DOHH2 (cell line): Measurements from ENCODE around the gene CD200.
"Not testable (repeated sequence)": the region's sequence is repeated elsewhere in the genome, so short reads cannot be mapped to it uniquely, and the experiment has no call there.

Source experiments
- H3F3A ChIP-seq: fragments of 200-600 bp; sonication (generic), shearing (Covaris generic); 2 replicates; pipeline ENCODE4 v1.6.0; 2016; ENCODE audit warnings: antibody characterized with exemption, mild to moderate bottlenecking; ENCODE audit not compliant: control insufficient read depth, insufficient read depth
- H3K27ac ChIP-seq: fragments of 200-600 bp; sonication (generic); 2 replicates; pipeline ENCODE4 v1.5.1; 2014; ENCODE audit warnings: low read depth, mild to moderate bottlenecking, low read length, moderate library complexity
- H3K27me3 ChIP-seq: fragments of 200-600 bp; sonication (generic); 2 replicates; pipeline ENCODE4 v1.6.1; 2014; ENCODE audit warnings: mild to moderate bottlenecking, low read length, mixed read lengths; ENCODE audit not compliant: control insufficient read depth
- H3K36me3 ChIP-seq: fragments of 200-600 bp; sonication (generic); 2 replicates; pipeline ENCODE4 v1.6.1; 2014; ENCODE audit warnings: mild to moderate bottlenecking, low read length, moderate library complexity, mixed read lengths; ENCODE audit not compliant: control insufficient read depth
- H3K4me1 ChIP-seq: fragments of 200-600 bp; sonication (generic); 2 replicates; pipeline ENCODE4 v1.6.1; 2014; ENCODE audit warnings: mild to moderate bottlenecking, low read length, mixed read lengths; ENCODE audit not compliant: control insufficient read depth
- H3K4me2 ChIP-seq: fragments of 200-600 bp; sonication (generic); 2 replicates; pipeline ENCODE4 v1.6.0; 2014; ENCODE audit warnings: mild to moderate bottlenecking, low read length, moderate library complexity
- H3K4me3 ChIP-seq: fragments of 200-600 bp; sonication (generic); 2 replicates; pipeline ENCODE4 v1.5.1; 2014; ENCODE audit warnings: mild to moderate bottlenecking, low read length, mixed read lengths
- H3K79me2 ChIP-seq: fragments of 200-600 bp; sonication (generic); 2 replicates; pipeline ENCODE4 v1.6.1; 2014; ENCODE audit warnings: mild to moderate bottlenecking, low read length, mixed read lengths; ENCODE audit not compliant: control insufficient read depth
- H3K9me2 ChIP-seq: fragments of 200-600 bp; sonication (generic); replicated peaks from 2 replicates; pipeline ENCODE4 v1.6.1; 2014; ENCODE audit warnings: mild to moderate bottlenecking, low read length, mixed read lengths; ENCODE audit not compliant: control insufficient read depth
- H3K9me3 ChIP-seq: fragments of 200-600 bp; sonication (generic); 2 replicates; pipeline ENCODE4 v1.6.1; 2014; ENCODE audit warnings: antibody characterized with exemption, low read length, mixed read lengths; ENCODE audit not compliant: control insufficient read depth, insufficient read depth
- H4K20me1 ChIP-seq: fragments of 200-600 bp; sonication (generic); 2 replicates; pipeline ENCODE4 v1.6.0; 2014; ENCODE audit warnings: low read depth, mild to moderate bottlenecking, antibody characterized with exemption, low read length, moderate library complexity; ENCODE audit not compliant: control insufficient read depth, insufficient read depth
- EZH2phosphoT487 ChIP-seq: fragments of 200-600 bp; sonication (generic); IDR thresholded peaks from 2 replicates; pipeline ENCODE4 v1.6.1; 2017; ENCODE audit warnings: borderline replicate concordance, mild to moderate bottlenecking, antibody characterized with exemption, low read length, moderate library complexity, mixed read lengths
- TF ChIP-seq, protein P1 (sequence below): fragments of 200-600 bp; sonication (generic); IDR thresholded peaks from one replicate; pipeline ENCODE4 v1.5.1; 2014; ENCODE audit warnings: antibody characterized with exemption, mild to moderate bottlenecking, low read depth, low read length; ENCODE audit not compliant: poor library complexity, severe bottlenecking

CD200 gene

DNA sequence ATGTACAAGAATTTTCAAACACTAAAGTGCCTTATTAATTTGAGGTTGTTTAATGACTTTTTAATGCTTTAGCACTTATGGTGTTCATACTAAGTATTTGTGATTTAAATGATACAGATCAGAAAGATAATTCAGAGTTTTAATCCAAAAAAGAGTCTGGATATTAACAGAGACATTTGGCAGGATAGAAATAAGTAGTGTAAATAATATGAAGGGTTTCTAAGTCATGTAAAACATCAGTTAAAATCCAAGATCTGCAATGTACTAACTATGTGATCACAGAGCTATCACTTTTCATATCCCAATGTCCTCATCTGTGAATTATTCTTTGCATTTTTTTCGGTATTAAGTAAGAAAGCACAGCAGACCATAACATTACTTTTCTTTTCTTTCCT, 62.9 kb downstream of the CD200 start:
- Histone ChIP-seq H3K27ac (no peak overlapping the region), H3K36me3 (no peaks in the 10 kb centered on the region), H3K9me3 (peaks cover 7% of the 10 kb centered on the region; the same call in 1 of the 2 replicates), H3K4me3 (no peak overlapping the region), H3F3A (no peaks in the 10 kb centered on the region), H3K79me2 (no peaks in the 10 kb centered on the region), H3K4me2 (no peak overlapping the region), H3K9me2 (no peaks in the 10 kb centered on the region), H4K20me1 (no peaks in the 10 kb centered on the region), H3K27me3 (no peaks in the 10 kb centered on the region), H3K4me1 (peaks cover 9% of the 10 kb centered on the region)
- TF ChIP-seq, protein P1, sequence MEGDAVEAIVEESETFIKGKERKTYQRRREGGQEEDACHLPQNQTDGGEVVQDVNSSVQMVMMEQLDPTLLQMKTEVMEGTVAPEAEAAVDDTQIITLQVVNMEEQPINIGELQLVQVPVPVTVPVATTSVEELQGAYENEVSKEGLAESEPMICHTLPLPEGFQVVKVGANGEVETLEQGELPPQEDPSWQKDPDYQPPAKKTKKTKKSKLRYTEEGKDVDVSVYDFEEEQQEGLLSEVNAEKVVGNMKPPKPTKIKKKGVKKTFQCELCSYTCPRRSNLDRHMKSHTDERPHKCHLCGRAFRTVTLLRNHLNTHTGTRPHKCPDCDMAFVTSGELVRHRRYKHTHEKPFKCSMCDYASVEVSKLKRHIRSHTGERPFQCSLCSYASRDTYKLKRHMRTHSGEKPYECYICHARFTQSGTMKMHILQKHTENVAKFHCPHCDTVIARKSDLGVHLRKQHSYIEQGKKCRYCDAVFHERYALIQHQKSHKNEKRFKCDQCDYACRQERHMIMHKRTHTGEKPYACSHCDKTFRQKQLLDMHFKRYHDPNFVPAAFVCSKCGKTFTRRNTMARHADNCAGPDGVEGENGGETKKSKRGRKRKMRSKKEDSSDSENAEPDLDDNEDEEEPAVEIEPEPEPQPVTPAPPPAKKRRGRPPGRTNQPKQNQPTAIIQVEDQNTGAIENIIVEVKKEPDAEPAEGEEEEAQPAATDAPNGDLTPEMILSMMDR: no peak
- TF ChIP-seq EZH2phosphoT487: no peak

DNA sequence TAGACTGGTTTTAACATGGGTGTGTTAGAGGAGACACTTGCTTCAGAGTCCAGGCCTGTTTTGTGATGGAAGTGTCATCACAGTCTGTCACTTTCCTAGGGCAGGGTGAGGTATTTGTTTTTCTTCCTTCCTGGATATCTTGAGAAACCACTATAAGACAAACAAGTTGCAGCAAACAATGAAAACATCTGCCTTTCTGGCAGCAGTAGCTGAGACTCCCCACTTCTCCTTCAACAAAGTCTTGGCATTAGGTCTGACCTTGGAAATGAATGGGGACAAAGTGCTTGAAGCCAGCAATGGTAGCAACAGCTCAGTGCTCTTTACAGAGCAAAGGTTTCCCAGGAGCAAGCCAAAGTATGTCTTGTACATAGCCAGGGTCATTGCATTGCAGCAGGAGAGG, 64.6 kb downstream of the CD200 start:
- no peak overlapping the region for H3K4me2 ChIP-seq
- H3K27me3 ChIP-seq: no peaks in the 10 kb centered on the region

DNA sequence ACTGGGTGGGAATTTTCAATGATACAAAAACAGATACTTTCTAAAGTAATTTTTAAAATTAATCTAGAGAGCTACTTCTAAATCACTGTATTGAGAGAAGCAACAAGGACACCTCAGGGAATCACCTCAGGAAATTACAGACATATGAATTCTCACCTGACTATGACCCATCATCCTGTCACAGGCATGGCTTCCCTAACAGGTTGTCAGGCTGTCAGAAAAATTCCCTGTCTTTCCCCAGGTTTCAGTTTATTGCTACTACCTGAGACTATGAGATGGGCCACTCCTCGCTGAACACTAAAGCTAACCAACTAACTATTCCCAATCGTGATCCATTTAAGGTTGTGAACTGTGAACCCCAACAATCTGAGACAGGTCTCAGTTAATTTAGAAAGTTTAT, 66.1 kb downstream of the CD200 start:
- no peak overlapping the region for H3K4me3 ChIP-seq
- H3F3A ChIP-seq: no peaks in the 10 kb centered on the region
- no peaks in the 10 kb centered on the region for H3K79me2 ChIP-seq
- H3K36me3 ChIP-seq: no peaks in the 10 kb centered on the region
- H3K4me1 ChIP-seq: no peaks in the 10 kb centered on the region
- TF ChIP-seq EZH2phosphoT487: no peak
- TF ChIP-seq, protein P1: no peak
- H3K9me2 ChIP-seq: no peaks in the 10 kb centered on the region
- H4K20me1 ChIP-seq: no peaks in the 10 kb centered on the region
- H3K9me3 ChIP-seq: no peaks in the 10 kb centered on the region
- no peak overlapping the region for H3K4me2 ChIP-seq
- no peaks in the 10 kb centered on the region for H3K27me3 ChIP-seq
- H3K27ac ChIP-seq: no peak overlapping the region

More for the DNA sequence above, 64.6 kb downstream of the CD200 start:
- TF ChIP-seq, protein P1: no peak
- no peak for TF ChIP-seq EZH2phosphoT487
- Histone ChIP-seq H3K27ac (no peak overlapping the region), H3K4me1 (no peaks in the 10 kb centered on the region), H3K36me3 (no peaks in the 10 kb centered on the region), H3K9me3 (peaks cover 5% of the 10 kb centered on the region; the same call in 1 of the 2 replicates), H3K79me2 (no peaks in the 10 kb centered on the region), H3F3A (no peaks in the 10 kb centered on the region), H3K9me2 (no peaks in the 10 kb centered on the region), H3K4me3 (no peak overlapping the region), H4K20me1 (no peaks in the 10 kb centered on the region)

DNA sequence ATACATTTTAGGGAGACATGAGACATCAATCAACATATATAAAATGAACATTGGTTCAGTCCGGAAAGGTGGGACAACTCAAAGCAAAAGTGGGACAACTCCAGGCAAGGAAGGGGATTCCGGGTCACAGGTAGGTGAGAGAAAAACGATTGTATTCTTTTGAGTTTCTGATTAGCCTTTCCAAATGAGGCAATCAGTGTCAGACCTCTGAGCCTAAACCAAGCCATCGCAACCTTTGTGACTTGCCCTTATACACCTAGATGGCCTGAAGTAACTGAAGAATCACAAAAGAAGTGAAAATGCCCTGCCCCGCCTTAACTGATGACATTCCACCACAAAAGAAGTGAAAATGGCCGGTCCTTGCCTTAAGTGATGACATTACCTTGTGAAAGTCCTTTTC, 66.6 kb downstream of the CD200 start:
- H4K20me1 ChIP-seq, H3F3A ChIP-seq, H3K9me2 ChIP-seq, H3K4me1 ChIP-seq, H3K27ac ChIP-seq, H3K4me2 ChIP-seq, H3K36me3 ChIP-seq, H3K27me3 ChIP-seq, H3K4me3 ChIP-seq, H3K9me3 ChIP-seq, H3K79me2 ChIP-seq: not testable (repeated sequence)

DNA sequence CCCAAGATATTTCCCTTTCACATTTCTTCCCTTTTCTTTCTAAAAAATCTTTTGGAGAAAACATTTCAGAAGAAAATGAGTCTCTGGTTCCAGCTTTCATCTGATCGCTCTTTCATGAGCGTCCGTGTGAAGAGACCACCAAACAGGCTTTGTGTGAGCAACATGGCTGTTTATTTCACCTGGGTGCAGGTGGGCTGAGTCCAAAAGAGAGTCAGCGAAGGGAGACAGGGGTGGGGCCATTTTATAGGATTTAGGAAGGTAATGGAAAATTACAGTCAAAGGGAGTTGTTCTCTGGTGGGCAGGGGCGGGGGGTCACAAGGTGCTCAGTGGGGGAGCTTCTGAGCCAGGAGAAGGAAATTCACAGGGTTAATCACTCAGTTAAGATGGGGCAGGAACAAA, 67.4 kb downstream of the CD200 start:
- not testable (repeated sequence) for H3F3A ChIP-seq, H3K27me3 ChIP-seq, H3K27ac ChIP-seq, H3K9me3 ChIP-seq, H4K20me1 ChIP-seq, H3K36me3 ChIP-seq, H3K79me2 ChIP-seq, H3K4me3 ChIP-seq, H3K9me2 ChIP-seq, H3K4me1 ChIP-seq, H3K4me2 ChIP-seq
